Karpas-422 (cell line): ENCODE measurements around the gene MYO18B. TPM values are rescaled to one million over a fixed set of nuclear protein-coding genes. Genes with fewer than 3 reads are reported as not detected.

Experiments used
- DNase-seq: peaks from one replicate; pipeline ENCODE4 v3.0.0-alpha.2; 2015
- H2AFZ ChIP-seq: fragments of 200-600 bp; sonication (generic); 2 replicates; pipeline ENCODE4 v1.6.1; 2014; ENCODE audit warnings: antibody characterized with exemption, low read length, mixed read lengths
- H3K27ac ChIP-seq: fragments of 200-600 bp; sonication (generic); 2 replicates; pipeline ENCODE4 v1.5.1; 2014; ENCODE audit warnings: mild to moderate bottlenecking, low read length, moderate library complexity
- H3K27me3 ChIP-seq: fragments of 200-600 bp; sonication (generic); 2 replicates; pipeline ENCODE4 v1.6.1; 2014; ENCODE audit warnings: low read length, mixed read lengths
- H3K36me3 ChIP-seq: fragments of 200-600 bp; sonication (generic); 2 replicates; pipeline ENCODE4 v1.6.1; 2014; ENCODE audit warnings: low read length, mixed read lengths; ENCODE audit not compliant: insufficient read depth
- H3K4me1 ChIP-seq: fragments of 200-600 bp; sonication (generic); 2 replicates; pipeline ENCODE4 v1.6.1; 2014; ENCODE audit warnings: mild to moderate bottlenecking, low read length, mixed read lengths
- H3K4me2 ChIP-seq: fragments of 200-600 bp; sonication (generic); 2 replicates; pipeline ENCODE4 v1.6.1; 2014; ENCODE audit warnings: low read length, low read depth, mild to moderate bottlenecking; ENCODE audit not compliant: poor library complexity, severe bottlenecking
- H3K4me3 ChIP-seq: fragments of 200-600 bp; sonication (generic); 2 replicates; pipeline ENCODE4 v1.5.1; 2014; ENCODE audit warnings: mild to moderate bottlenecking, antibody characterized with exemption, low read length, mixed read lengths
- H3K79me2 ChIP-seq: fragments of 200-600 bp; sonication (generic); 2 replicates; pipeline ENCODE4 v1.6.1; 2014; ENCODE audit warnings: mild to moderate bottlenecking, low read length, mixed read lengths
- H3K9ac ChIP-seq: fragments of 200-600 bp; sonication (generic); 2 replicates; pipeline ENCODE4 v1.6.0; 2014; ENCODE audit warnings: low read length
- H3K9me2 ChIP-seq: fragments of 200-600 bp; sonication (generic), shearing (Covaris generic); replicated peaks from 2 replicates; pipeline ENCODE4 v1.6.0; 2014; ENCODE audit warnings: mild to moderate bottlenecking, low read length, moderate library complexity; ENCODE audit not compliant: insufficient read depth
- H3K9me3 ChIP-seq: fragments of 300-700, 200-600 bp; sonication (generic); 2 replicates; pipeline ENCODE4 v1.6.1; 2014; ENCODE audit warnings: low read length, mixed read lengths
- H4K20me1 ChIP-seq: fragments of 200-600 bp; sonication (generic); 2 replicates; pipeline ENCODE4 v1.6.1; 2014; ENCODE audit warnings: mild to moderate bottlenecking, antibody characterized with exemption, low read length, low read depth; ENCODE audit not compliant: insufficient read depth
- total RNA-seq: library from RNA; depleted of rRNA; stranded (reverse); fragments of >200 nt; shearing (Covaris generic); gene quantifications from 2 replicates; pipeline ENCODE4 v1.2.3, GENCODE V29; 2014; ENCODE audit warnings: low replicate concordance

The MYO18B gene
- total RNA-seq, 1 experiment from 2014 or later: not detected

DNA sequence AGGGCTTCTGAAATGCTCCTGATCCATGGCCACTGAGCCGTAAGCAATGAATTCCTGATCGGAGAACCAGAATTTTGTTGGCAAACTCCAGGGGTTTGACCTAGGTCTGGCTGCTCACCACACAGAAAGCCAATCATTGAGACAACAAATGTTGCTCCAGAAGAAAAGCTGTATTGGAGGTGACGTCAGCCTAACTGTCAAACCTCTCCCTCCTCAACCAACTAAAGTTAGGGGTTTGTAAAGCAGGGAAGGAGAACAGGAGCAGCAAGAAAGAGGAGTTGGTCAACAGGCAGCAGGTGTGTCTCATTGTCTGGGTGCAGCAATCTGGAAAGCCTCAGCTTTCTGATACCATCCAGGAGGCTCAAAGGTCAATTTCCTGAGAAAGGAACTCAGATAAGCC, 293.5 kb downstream of the MYO18B start:
- H3K4me3 ChIP-seq: no peak overlapping the region
- peaks cover 4% of the 10 kb centered on the region; the same call in 1 of the 2 replicates for H3K27me3 ChIP-seq
- H3K27ac ChIP-seq: no peak overlapping the region
- DNase-seq: no peak
- no peaks in the 10 kb centered on the region for H4K20me1 ChIP-seq
- no peaks in the 10 kb centered on the region for H3K79me2 ChIP-seq
- H3K36me3 ChIP-seq: no peaks in the 10 kb centered on the region
- H3K4me2 ChIP-seq: no peak overlapping the region
- peaks cover 8% of the 10 kb centered on the region; the same call in 1 of the 2 replicates for H3K9me3 ChIP-seq
- H2AFZ ChIP-seq: no peak overlapping the region
- H3K4me1 ChIP-seq: peaks cover 9% of the 10 kb centered on the region
- H3K9me2 ChIP-seq: no peaks in the 10 kb centered on the region
- no peak overlapping the region for H3K9ac ChIP-seq

- no peak for DNase-seq
- Histone ChIP-seq H3K9me2 (no peaks in the 10 kb centered on the region), H3K36me3 (no peaks in the 10 kb centered on the region), H2AFZ (no peak overlapping the region), H3K4me2 (no peak overlapping the region), H3K9me3 (peaks cover 8% of the 10 kb centered on the region; the same call in 1 of the 2 replicates), H3K79me2 (no peaks in the 10 kb centered on the region), H3K9ac (no peak overlapping the region), H3K4me1 (peaks cover 24% of the 10 kb centered on the region), H3K27me3 (peaks cover 4% of the 10 kb centered on the region; the same call in 1 of the 2 replicates), H3K27ac (no peak overlapping the region), H3K4me3 (no peak overlapping the region), H4K20me1 (no peaks in the 10 kb centered on the region)
Measured at GRCh38 chr22:26038365-26038764, 296.4 kb downstream of the MYO18B start.

- H3K9me2 ChIP-seq: no peaks in the 10 kb centered on the region
- H3K36me3 ChIP-seq: no peaks in the 10 kb centered on the region
- no peak overlapping the region for H3K4me2 ChIP-seq
- H3K79me2 ChIP-seq: no peaks in the 10 kb centered on the region
- H3K27me3 ChIP-seq: no peaks in the 10 kb centered on the region
- H3K4me1 ChIP-seq: peaks cover 38% of the 10 kb centered on the region
- H3K27ac ChIP-seq: no peak overlapping the region
- H3K4me3 ChIP-seq: no peak overlapping the region
- DNase-seq: peak; percentile 54
- no peak overlapping the region for H3K9ac ChIP-seq
- H2AFZ ChIP-seq: no peak overlapping the region
- H4K20me1 ChIP-seq: no peaks in the 10 kb centered on the region
- H3K9me3 ChIP-seq: no peaks in the 10 kb centered on the region
Measured at GRCh38 chr22:26041931-26042330, 299.9 kb downstream of the MYO18B start.

- Histone ChIP-seq H4K20me1 (no peaks in the 10 kb centered on the region), H3K27me3 (no peaks in the 10 kb centered on the region), H3K9ac (no peak overlapping the region), H3K4me1 (peaks cover 38% of the 10 kb centered on the region), H3K9me3 (no peaks in the 10 kb centered on the region), H3K79me2 (no peaks in the 10 kb centered on the region), H3K4me2 (no peak overlapping the region), H2AFZ (no peak overlapping the region), H3K36me3 (no peaks in the 10 kb centered on the region), H3K27ac (no peak overlapping the region), H3K9me2 (no peaks in the 10 kb centered on the region), H3K4me3 (no peak overlapping the region)
- no peak for DNase-seq
Measured at GRCh38 chr22:26043031-26043430, 301.0 kb downstream of the MYO18B start.

DNA sequence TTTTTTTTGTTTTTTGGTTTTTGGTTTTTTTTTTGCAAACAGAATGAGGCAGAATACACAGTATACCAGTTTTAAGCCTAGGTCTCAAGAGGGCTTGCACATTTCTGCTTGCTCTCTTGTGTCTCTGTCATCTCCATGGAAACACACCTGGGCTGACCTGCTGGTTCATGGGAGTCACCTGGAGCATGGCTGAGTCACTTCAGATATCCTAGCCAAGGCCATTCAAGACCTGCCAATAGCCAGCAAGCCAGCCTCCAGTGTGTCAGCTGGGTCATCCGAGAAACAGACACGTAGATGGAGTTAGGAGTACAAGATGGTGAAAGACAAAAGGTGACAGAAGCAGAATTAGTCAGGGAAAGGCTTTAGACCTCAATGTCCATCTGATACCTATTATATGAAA, 303.1 kb downstream of the MYO18B start:
- H3K36me3 ChIP-seq: no peaks in the 10 kb centered on the region
- no peak overlapping the region for H3K9ac ChIP-seq
- no peaks in the 10 kb centered on the region for H3K79me2 ChIP-seq
- H3K27me3 ChIP-seq: no peaks in the 10 kb centered on the region
- no peak overlapping the region for H3K4me2 ChIP-seq
- H4K20me1 ChIP-seq: no peaks in the 10 kb centered on the region
- no peak overlapping the region for H2AFZ ChIP-seq
- H3K9me2 ChIP-seq: no peaks in the 10 kb centered on the region
- H3K4me3 ChIP-seq: no peak overlapping the region
- H3K27ac ChIP-seq: no peak overlapping the region
- no peaks in the 10 kb centered on the region for H3K9me3 ChIP-seq
- H3K4me1 ChIP-seq: peaks cover 29% of the 10 kb centered on the region
- no peak for DNase-seq

DNA sequence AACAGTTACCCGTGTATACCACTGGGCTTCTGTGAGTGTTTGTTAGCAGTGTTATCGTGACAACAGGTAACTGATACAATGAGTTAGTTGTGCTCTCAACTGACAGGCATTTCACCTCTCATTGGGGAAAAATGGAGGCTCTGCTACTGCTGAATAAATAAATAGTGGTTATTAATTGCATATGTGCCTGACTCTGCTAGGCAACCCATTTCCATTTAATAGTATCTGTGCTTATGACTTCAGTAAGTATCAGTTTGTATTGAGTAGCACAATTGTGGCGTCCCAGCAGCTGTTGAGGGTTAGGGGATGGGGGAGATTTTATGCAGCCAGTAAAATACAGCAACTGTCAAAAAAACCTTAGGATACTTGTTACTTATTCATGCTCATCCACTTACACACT, 303.9 kb downstream of the MYO18B start:
- Histone ChIP-seq H3K9me3 (no peaks in the 10 kb centered on the region), H3K9ac (no peak overlapping the region), H2AFZ (no peak overlapping the region), H3K79me2 (no peaks in the 10 kb centered on the region), H3K4me1 (peaks cover 29% of the 10 kb centered on the region), H3K27ac (no peak overlapping the region), H3K4me3 (no peak overlapping the region), H3K27me3 (no peaks in the 10 kb centered on the region), H3K36me3 (no peaks in the 10 kb centered on the region), H3K4me2 (no peak overlapping the region), H3K9me2 (no peaks in the 10 kb centered on the region), H4K20me1 (no peaks in the 10 kb centered on the region)
- no peak for DNase-seq

DNA sequence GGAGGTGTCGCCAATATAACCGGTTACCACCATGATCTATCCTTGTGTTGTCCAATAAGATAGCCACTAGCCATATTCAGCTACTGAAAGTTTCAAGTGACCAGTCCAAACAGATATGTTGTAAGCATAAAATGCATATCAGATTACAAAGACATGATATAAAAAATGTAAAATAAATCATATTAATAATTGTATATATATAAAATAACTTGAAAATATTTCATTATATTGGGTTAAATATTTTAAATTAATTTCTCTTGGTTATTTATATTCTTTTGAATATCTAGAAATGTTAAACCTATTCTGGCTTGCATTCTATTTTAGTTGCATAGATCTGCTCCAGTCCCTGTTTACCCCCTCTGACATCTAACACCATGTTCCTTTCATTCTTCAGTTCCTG, 305.5 kb downstream of the MYO18B start:
- Histone ChIP-seq H3K4me2 (no peak overlapping the region), H3K27ac (no peak overlapping the region), H3K9me2 (no peaks in the 10 kb centered on the region), H3K27me3 (no peaks in the 10 kb centered on the region), H3K36me3 (no peaks in the 10 kb centered on the region), H3K79me2 (no peaks in the 10 kb centered on the region), H3K9ac (no peak overlapping the region), H2AFZ (no peak overlapping the region), H3K4me3 (no peak overlapping the region), H4K20me1 (no peaks in the 10 kb centered on the region), H3K9me3 (no peaks in the 10 kb centered on the region), H3K4me1 (peaks cover 22% of the 10 kb centered on the region)
- no peak for DNase-seq

DNA sequence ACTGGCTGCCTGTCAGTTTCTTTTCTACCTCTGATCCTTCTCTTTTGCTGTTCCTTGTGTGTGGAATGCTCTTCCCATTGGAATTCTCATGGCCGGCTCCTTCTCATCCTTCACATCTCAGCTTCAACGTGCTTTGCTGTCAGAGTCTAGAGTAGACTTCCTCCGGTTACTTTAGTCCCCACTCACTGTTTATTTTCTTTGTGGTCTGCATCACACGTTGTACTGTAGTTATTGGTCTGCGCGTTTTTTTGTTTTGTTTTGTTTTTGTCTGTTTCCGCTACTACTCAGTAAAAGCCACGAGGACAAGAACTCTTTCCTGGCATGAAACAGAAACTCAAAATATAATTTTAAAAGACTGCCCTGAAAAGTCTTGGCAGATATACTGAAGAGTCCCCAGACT, 305.9 kb downstream of the MYO18B start:
- H4K20me1 ChIP-seq: no peaks in the 10 kb centered on the region
- no peak overlapping the region for H3K4me2 ChIP-seq
- no peak for DNase-seq
- H3K79me2 ChIP-seq: no peaks in the 10 kb centered on the region
- H2AFZ ChIP-seq: no peak overlapping the region
- H3K36me3 ChIP-seq: no peaks in the 10 kb centered on the region
- peaks cover 18% of the 10 kb centered on the region for H3K4me1 ChIP-seq
- H3K27ac ChIP-seq: no peak overlapping the region
- no peaks in the 10 kb centered on the region for H3K9me3 ChIP-seq
- no peaks in the 10 kb centered on the region for H3K9me2 ChIP-seq
- no peak overlapping the region for H3K4me3 ChIP-seq
- H3K9ac ChIP-seq: no peak overlapping the region
- no peaks in the 10 kb centered on the region for H3K27me3 ChIP-seq

DNA sequence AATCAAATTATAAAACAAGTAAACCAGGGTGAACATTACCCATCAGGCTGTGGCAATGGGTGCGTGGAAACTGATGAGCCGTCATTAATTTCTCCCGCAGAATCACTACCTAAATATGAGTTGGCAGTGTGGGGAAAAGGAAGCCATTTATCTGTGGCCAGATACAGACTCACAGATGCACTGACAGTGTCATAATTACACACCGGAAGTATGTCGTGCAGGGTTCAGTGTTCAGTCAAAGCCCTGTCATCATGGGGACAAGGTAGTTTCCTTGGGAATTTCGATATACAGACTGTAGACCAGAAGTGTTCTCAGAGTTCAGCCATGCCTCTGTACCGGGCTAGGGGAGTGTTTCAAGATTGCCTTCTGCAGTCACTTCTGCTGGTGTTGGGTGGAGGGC, 308.1 kb downstream of the MYO18B start:
- DNase-seq: no peak
- Histone ChIP-seq H3K9me3 (no peaks in the 10 kb centered on the region), H3K4me2 (no peak overlapping the region), H2AFZ (no peak overlapping the region), H3K36me3 (no peaks in the 10 kb centered on the region), H3K27me3 (no peaks in the 10 kb centered on the region), H3K4me1 (peaks cover 15% of the 10 kb centered on the region), H3K9ac (no peak overlapping the region), H4K20me1 (no peaks in the 10 kb centered on the region), H3K27ac (no peak overlapping the region), H3K79me2 (no peaks in the 10 kb centered on the region), H3K4me3 (no peak overlapping the region), H3K9me2 (no peaks in the 10 kb centered on the region)
